Epithelial cell of proximal tubule (primary cell): Measurements from ENCODE around the gene DYNC1H1. TPM values are rescaled to one million over a fixed set of nuclear protein-coding genes. Genes with fewer than 3 reads are reported as not detected.

Experiments used
- DNase-seq: peaks from one replicate; pipeline ENCODE4 v3.0.0-alpha.2; 2011; ENCODE audit warnings: low read depth
- H3K4me3 ChIP-seq: 2 replicates; pipeline ENCODE4 v1.5.1; 2011; ENCODE audit warnings: low read depth, mild to moderate bottlenecking, low read length
- CTCF ChIP-seq: conservative IDR thresholded peaks from 2 replicates; pipeline ENCODE4 v1.5.1; 2012; ENCODE audit warnings: low read depth, mild to moderate bottlenecking, low read length
- total RNA-seq: library from RNA; depleted of rRNA; stranded (reverse); fragments of >200 nt; gene quantifications from 2 replicates; pipeline ENCODE4 v1.2.3, GENCODE V29; 2015

Gene DYNC1H1
- total RNA-seq, 1 donor from 2014 or later, result 402 TPM

GRCh38 chr14:101950100-101950499, 14.3 kb upstream of the DYNC1H1 start:
- TF ChIP-seq CTCF, result no peak
- no peak overlapping the region for H3K4me3 ChIP-seq
- no peak for DNase-seq

- no peak for DNase-seq
- TF ChIP-seq CTCF, result no peak
- H3K4me3 ChIP-seq, result no peak overlapping the region
Measured at GRCh38 chr14:101950516-101951215, 13.7 kb upstream of the DYNC1H1 start.

- no peak for DNase-seq
- no peak overlapping the region for H3K4me3 ChIP-seq
- TF ChIP-seq CTCF, result no peak
Measured at GRCh38 chr14:101953151-101953550, 11.2 kb upstream of the DYNC1H1 start.

DNA sequence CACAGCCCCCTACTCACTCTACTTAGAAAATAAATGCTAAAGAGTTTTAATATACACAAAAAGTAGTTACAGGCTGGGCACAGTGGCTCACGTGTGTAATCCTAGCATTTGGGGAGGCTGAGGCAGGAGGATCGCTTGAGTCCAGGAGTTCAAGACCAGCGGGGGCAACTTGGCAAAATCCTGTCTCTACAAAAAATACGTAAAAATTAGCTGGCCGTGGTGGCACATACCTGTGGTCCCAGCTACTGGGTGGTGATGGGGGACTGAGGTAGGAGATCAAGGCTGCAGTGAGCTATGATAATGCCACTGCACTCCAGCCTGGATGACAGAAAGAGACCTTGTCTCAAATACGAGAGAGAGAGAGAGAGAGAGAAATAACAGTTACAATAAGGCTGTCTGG, 9.9 kb upstream of the DYNC1H1 start:
- TF ChIP-seq CTCF, result no peak
- no peak for DNase-seq
- H3K4me3 ChIP-seq, result no peak overlapping the region

- TF ChIP-seq CTCF, result no peak
- no peak overlapping the region for H3K4me3 ChIP-seq
- DNase-seq, result no peak
Measured at GRCh38 chr14:101955695-101956161, 8.6 kb upstream of the DYNC1H1 start.

GRCh38 chr14:101956179-101956885, 8.0 kb upstream of the DYNC1H1 start:
- no peak for DNase-seq
- no peak for TF ChIP-seq CTCF

More at GRCh38 chr14:101956179-101956885, 8.0 kb upstream of the DYNC1H1 start:
- H3K4me3 ChIP-seq, result no peak overlapping the region
